ENCODE measurements around the gene SEC31A. TPM values are rescaled to one million over a fixed set of nuclear protein-coding genes. Genes with fewer than 3 reads are reported as not detected.

The SEC31A gene
- total and polyA plus RNA-seq, 2 donors (not counting 1 experiment from before 2014, with no cell fraction given): 52.7 to 134 TPM

DNA sequence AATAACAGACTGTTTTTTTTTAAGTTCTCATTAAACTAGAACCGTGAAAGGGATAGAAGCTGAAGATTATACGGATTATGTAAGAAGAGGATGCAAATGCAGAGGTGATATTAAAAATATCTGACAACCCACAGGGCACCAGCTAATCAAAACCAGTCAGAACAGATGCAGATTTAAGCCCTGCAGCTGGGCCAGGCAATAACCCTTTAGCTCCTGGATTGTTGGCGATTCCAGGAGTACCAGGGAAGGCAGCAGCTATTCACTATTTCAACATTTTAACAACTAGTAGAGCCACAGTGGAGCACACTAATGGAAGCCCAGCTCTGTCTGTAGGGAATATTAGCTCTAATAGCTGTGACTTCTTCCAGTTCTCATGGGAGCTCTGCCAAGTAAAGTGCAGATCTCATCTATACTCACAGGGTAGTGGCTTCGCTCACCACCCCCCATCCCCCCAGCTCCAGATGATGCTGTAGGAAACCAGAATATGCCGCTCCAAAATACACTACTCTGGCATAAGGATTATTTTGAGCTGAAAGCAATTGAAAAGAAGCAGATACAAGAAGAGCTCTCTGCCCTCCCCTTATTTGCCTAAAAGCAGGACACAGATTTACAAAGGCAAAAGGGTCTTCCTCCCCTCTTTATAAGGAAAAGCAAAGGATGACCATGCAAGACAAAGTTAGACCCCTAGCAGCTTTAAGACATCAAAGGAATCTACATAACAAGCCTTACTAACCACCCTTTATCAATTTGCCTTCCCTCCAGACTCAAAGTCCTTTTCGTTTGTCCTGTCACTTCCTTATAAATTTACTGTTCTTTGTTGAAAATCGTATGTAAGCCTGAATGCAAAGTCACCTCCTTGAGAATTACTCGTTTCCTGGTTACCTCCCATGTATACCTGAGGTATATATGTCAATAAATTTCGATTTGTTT, 106.0 kb downstream of the SEC31A start:
- ChIA-PET CTCF (no interaction called here), POLR2A (no interaction called here)
- Histone ChIP-seq H3K27ac (ENCODE audit: low read length in 2 of 2) (no peak overlapping the region), H3K9me3 (ENCODE audit: control extremely low read depth in 1 of 3, control insufficient read depth in 2 of 3, insufficient read depth in 1 of 3, low read length in 2 of 3) (no peaks in the 10 kb centered on the region), H3K9ac (ENCODE audit: low read length) (no peak overlapping the region), H3K36me3 (replicated peaks in 1 of 2; ENCODE audit: control extremely low read depth in 1 of 2, control insufficient read depth in 1 of 2, extremely low read depth in 1 of 2, insufficient read depth in 2 of 2, low read length in 1 of 2) (no peaks in the 10 kb centered on the region), H2AFZ (ENCODE audit: insufficient read depth, low read depth, low read length, poor library complexity, severe bottlenecking) (no peak overlapping the region), H3K79me2 (ENCODE audit: control insufficient read depth, insufficient read depth, low read length) (no peaks in the 10 kb centered on the region), H4K20me1 (ENCODE audit: control insufficient read depth, insufficient read depth, low read length, poor library complexity, severe bottlenecking) (no peaks in the 10 kb centered on the region), H3K4me2 (replicated peaks; ENCODE audit: low read depth, low read length, poor library complexity, severe bottlenecking) (no peak overlapping the region), H3K27me3 (replicated peaks in 1 of 4; ENCODE audit: control extremely low read depth in 1 of 4, control insufficient read depth in 3 of 4, insufficient read depth in 4 of 4, low read length in 3 of 4) (no peaks in the 10 kb centered on the region), H3K4me1 (ENCODE audit: control insufficient read depth in 2 of 2, insufficient read depth in 2 of 2, low read length in 2 of 2) (no peaks in the 10 kb centered on the region), H3K4me3 (ENCODE audit: control extremely low read depth in 1 of 5, extremely low read depth in 1 of 5, insufficient read depth in 1 of 5, low read depth in 2 of 5, low read length in 4 of 5) (no peak overlapping the region)
- WGBS (ENCODE audit: insufficient coverage): no CpG with 5 or more reads among the region's 9 CpGs
- ATAC-seq (ENCODE audit: low read depth) (no peak), DNase-seq (no peak)
- Mint-ChIP-seq H3K9me3 (ENCODE audit: insufficient read depth) (no peaks in the 10 kb centered on the region), H3K4me3 (no peak overlapping the region), H3K27me3 (peaks cover 4% of the 10 kb centered on the region), H3K4me1 (no peaks in the 10 kb centered on the region), H3K27ac (no peak overlapping the region)
- TF ChIP-seq, protein P1, sequence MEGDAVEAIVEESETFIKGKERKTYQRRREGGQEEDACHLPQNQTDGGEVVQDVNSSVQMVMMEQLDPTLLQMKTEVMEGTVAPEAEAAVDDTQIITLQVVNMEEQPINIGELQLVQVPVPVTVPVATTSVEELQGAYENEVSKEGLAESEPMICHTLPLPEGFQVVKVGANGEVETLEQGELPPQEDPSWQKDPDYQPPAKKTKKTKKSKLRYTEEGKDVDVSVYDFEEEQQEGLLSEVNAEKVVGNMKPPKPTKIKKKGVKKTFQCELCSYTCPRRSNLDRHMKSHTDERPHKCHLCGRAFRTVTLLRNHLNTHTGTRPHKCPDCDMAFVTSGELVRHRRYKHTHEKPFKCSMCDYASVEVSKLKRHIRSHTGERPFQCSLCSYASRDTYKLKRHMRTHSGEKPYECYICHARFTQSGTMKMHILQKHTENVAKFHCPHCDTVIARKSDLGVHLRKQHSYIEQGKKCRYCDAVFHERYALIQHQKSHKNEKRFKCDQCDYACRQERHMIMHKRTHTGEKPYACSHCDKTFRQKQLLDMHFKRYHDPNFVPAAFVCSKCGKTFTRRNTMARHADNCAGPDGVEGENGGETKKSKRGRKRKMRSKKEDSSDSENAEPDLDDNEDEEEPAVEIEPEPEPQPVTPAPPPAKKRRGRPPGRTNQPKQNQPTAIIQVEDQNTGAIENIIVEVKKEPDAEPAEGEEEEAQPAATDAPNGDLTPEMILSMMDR (IDR thresholded peaks at IDR 0.05): no peak
- intact Hi-C loops (cut with micrococcal nuclease): no loop called here

DNA sequence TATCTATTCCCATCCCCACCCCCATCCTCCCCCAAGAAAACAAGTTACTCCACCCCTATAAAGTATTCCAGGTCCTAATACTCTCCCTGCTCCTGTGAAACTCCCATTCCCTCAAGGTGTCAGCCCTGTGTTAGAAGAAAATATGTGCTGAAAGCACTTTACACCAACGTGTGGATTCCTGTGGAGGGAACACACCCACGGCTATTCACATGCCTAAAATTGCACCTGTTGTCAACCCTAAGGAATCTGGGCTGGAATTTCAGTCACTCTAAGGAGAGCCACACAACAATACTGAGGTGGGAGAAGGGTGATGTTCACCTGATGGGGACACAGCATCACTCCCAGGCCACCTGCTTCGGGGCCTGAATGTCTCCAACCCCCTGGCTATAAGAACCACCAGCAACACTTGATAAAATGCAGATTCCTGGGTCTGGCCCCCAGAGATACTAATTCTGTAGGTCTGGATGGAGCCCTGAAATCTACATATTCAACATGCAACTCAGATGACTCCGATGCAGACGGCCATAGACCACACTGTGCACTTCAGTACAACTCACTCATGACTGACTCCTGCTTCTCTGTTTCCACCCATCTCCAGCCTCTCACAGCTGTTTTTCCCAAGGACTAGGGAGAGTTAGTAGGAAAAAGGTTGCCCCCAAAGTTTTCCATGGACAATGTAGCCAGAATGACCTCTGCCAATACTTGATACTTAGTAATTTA, 108.2 kb downstream of the SEC31A start:
- H3K27ac Mint-ChIP-seq: no peak overlapping the region
- H3K9ac ChIP-seq (ENCODE audit: low read length): no peak overlapping the region
- no peaks in the 10 kb centered on the region for H4K20me1 ChIP-seq (ENCODE audit: control insufficient read depth, insufficient read depth, low read length, poor library complexity, severe bottlenecking)
- CTCF ChIA-PET: interaction anchor here (1.3 kb wide), 1 partner anchor 11 kb away, joined by 3 read pairs; no protein-coding TSS in a partner anchor
- no peak overlapping the region for H3K4me2 ChIP-seq (replicated peaks; ENCODE audit: low read depth, low read length, poor library complexity, severe bottlenecking)
- POLR2A ChIA-PET: no interaction called here
- no peaks in the 10 kb centered on the region for H3K4me1 ChIP-seq (ENCODE audit: control insufficient read depth in 2 of 2, insufficient read depth in 2 of 2, low read length in 2 of 2)
- no peaks in the 10 kb centered on the region for H3K36me3 ChIP-seq (replicated peaks in 1 of 2; ENCODE audit: control extremely low read depth in 1 of 2, control insufficient read depth in 1 of 2, extremely low read depth in 1 of 2, insufficient read depth in 2 of 2, low read length in 1 of 2)
- H3K27me3 Mint-ChIP-seq: peaks cover 4% of the 10 kb centered on the region
- no peaks in the 10 kb centered on the region for H3K27me3 ChIP-seq (replicated peaks in 1 of 4; ENCODE audit: control extremely low read depth in 1 of 4, control insufficient read depth in 3 of 4, insufficient read depth in 4 of 4, low read length in 3 of 4)
- no peaks in the 10 kb centered on the region for H3K9me3 ChIP-seq (ENCODE audit: control extremely low read depth in 1 of 3, control insufficient read depth in 2 of 3, insufficient read depth in 1 of 3, low read length in 2 of 3)
- DNase-seq: no peak
- no peak overlapping the region for H3K27ac ChIP-seq (ENCODE audit: low read length in 2 of 2)
- H3K4me3 Mint-ChIP-seq: no peak overlapping the region
- no peaks in the 10 kb centered on the region for H3K79me2 ChIP-seq (ENCODE audit: control insufficient read depth, insufficient read depth, low read length)
- WGBS (ENCODE audit: insufficient coverage): 88% methylated on average over 3 of the region's 5 CpGs
- no peak overlapping the region for H2AFZ ChIP-seq (ENCODE audit: insufficient read depth, low read depth, low read length, poor library complexity, severe bottlenecking)
- intact Hi-C loops (cut with micrococcal nuclease): no loop called here
- no peaks in the 10 kb centered on the region for H3K4me1 Mint-ChIP-seq
- no peak for TF ChIP-seq EZH2 (IDR thresholded peaks at IDR 0.05; ENCODE audit: borderline replicate concordance, insufficient read depth, low read depth, low read length, poor library complexity, severe bottlenecking)
- TF ChIP-seq, protein P1 (IDR thresholded peaks at IDR 0.05): no peak
- no peak overlapping the region for H3K4me3 ChIP-seq (ENCODE audit: control extremely low read depth in 1 of 5, extremely low read depth in 1 of 5, insufficient read depth in 1 of 5, low read depth in 2 of 5, low read length in 4 of 5)
- no peak for ATAC-seq (ENCODE audit: low read depth)
- peaks cover 2% of the 10 kb centered on the region for H3K9me3 Mint-ChIP-seq (ENCODE audit: insufficient read depth)

Data from B cell (primary cell).